Middle frontal gyrus (tissue), 1 donor: ENCODE measurements around the gene RXRG.

Source experiments
- DNase-seq: peaks from one replicate; pipeline ENCODE4 v3.0.0-alpha.2; 2015; ENCODE audit warnings: low spot score; ENCODE audit errors: extremely low spot score

Gene RXRG

DNA sequence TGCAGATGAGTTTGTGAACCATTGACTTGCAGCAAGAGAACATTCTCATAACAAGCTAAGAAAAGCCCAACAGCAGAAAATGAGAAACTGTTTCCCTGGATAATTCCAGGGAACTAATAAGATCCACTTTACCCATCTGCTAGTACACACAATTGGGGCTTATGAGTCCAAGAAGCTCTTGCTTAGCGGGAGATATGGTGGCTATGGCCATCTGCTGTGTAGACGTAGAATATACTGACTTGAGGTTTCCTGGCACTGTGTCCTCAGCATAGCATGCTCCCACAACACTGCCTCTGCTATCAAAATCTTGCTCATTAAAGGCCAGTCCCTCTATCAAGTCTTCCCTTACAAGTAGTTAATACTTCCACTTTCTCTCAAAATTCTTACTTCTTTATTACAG, 6.8 kb upstream of the RXRG start:
- DNase-seq, result no peak

- DNase-seq, result no peak
These were observed 4.2 kb upstream of the RXRG start for GRCh38 chr1:165449131-165449530.

- no peak for DNase-seq
These were observed 462 bp upstream of the RXRG start for GRCh38 chr1:165445388-165445787.

- DNase-seq, result no peak
These were observed 1.2 kb downstream of the RXRG start for GRCh38 chr1:165443539-165444311.

DNA sequence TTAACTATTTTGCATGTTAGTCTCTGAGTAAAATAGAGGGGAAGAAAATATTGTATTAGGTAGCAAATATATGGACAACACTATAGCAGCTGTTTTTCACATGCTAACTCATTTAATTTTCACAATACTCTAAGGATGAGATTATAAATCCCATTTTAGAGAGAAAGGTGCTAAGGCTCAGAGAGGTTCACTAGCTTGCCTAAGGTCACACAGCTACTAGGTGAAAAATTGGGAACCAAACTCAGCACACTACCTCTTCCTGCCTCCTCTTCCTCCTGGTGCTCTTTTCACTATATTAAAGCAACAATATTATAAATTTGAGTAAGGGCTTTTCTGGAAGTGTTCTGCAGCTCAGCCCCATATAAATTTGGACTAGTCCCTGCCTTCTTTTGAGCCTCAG, 2.3 kb downstream of the RXRG start:
- DNase-seq, result no peak

DNA sequence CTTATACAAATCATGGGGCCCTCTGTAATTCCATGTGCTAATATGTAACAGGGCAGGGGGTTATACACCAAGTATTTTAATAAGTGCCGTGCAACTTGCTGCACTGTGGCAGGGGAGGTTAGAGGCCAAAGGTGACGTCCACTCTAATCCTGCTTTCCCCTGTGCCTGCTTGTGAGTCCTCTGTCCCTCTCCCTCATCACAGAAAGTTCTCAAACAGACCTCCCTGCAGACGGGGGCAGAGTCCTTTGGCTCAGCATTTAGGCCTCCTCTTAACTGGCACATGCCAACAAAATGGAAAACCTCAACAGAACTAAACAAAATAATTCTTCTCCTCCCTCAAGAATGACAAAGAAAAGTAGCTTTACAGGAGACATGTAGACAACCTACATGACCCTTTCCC, 2.9 kb downstream of the RXRG start:
- no peak for DNase-seq

GRCh38 chr1:165441166-165441880, 3.6 kb downstream of the RXRG start:
- no peak for DNase-seq

DNA sequence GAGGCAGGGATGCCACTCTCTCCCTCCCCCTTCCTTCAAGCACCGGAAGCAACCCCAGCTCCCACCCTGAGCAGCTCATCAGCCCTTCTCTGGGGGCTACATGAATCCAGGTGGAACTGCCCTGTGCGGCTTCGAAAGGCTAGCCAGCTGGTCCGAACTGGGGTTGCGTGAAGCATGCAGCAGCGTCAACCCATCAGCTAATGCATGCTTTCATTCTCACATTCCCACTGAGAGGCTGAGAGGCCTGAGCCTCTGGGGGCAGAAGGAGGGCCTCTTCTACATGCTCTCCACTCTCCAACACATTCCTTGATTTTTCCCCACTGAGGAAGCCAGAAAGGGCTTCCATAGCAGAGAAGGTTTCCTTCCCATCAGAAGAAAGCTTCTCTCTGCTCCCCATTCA, 5.6 kb downstream of the RXRG start:
- no peak for DNase-seq

GRCh38 chr1:165436994-165437393, 7.9 kb downstream of the RXRG start:
- DNase-seq, result no peak

DNA sequence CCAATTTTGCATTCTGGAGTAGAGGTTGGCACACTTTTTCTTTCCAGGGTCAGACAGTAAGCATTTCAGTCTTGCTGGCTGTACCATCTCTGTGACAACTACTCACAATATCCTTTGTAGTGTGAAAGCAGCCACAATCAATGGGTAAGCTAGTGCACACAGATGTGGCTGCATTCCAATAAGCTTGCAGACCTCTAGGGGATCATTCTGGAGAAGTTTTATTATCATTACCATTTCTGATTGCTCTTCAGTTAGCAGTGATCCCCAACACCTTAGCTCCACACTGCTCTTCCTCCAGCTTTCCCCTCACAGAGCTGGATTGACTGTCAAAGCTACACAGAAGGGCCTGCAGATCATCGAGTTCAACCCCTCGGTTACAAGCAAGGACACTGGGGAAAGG, 9.1 kb downstream of the RXRG start:
- DNase-seq, result no peak

DNA sequence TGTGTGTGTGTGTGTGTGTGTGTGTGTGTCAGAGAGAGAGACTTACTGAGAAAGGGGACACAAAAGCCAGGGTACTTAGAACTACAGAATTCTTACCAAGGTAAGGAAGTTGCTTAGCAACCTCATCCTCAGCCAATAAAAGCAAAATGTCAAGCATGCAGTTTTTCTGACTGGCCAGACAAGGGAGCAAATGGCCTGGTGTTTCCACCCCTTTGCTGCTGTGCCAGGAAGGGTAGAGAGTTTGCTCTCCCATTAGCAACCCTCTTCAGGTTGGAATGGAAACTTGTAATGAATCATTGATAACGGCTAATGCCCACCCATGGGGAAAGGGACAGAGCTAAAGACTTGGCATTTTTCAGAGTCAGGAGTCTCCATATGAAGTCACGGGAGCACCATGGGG, 10.6 kb downstream of the RXRG start:
- no peak for DNase-seq

- no peak for DNase-seq
These were observed 13.8 kb downstream of the RXRG start for GRCh38 chr1:165431079-165431478.

- DNase-seq, result no peak
These were observed 18.2 kb downstream of the RXRG start for GRCh38 chr1:165426745-165427144.

- no peak for DNase-seq
These were observed 19.3 kb downstream of the RXRG start for GRCh38 chr1:165425621-165426020.

DNA sequence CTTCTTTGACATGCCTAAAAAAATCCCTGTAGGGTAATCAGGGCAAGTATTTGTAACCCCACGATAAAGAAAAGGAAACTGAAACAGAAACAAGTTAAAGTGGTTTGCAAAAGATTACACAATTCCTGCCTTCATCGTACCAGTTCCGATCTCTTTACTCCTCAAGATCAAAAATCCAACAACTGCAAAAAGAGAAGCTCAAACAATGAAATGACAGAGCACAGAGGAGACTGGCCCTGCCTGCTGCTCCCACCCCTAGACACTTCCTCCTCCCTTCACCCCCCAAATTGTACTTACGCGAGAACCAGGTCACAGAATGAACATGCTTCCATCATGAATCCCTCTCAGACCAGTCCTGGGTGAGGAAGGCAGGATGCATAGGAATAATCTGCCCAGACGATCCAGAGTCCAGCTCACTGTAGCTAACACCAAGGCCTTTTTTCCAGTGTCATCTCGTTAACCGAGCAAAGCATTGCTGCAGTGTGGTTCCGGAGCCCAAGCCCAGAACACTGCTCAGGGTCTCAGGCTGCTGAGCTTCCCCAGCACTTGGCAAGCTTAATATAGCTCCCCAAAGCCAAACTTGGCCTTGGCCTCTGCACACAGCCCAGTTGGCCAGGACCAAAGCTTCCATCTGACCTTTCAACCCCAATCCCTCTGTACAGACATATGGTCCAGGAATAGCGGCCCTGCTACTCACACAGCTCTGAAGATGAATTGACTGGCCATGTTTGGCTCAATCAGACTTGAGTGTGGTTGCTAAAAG, 20.3 kb downstream of the RXRG start:
- no peak for DNase-seq

DNA sequence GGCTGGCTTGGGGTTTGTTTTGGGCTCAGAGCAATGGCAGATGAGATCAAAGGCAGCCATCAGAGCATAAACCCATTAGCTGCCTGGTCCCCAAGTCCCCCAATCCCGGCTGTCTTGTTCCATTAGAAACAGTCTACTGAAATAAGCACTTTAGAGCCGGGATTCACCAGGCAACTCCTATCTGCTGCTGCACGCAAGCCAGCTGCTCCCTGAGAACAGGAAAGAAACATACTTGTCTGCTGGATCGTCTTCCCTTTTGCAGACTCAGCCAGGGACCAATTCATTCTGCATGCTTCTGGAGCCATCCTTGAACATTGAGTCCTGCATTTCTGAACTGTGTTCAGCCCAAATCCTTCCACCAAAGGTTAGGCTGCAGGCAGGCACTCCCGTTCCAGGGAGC, 21.8 kb downstream of the RXRG start:
- DNase-seq, result no peak

GRCh38 chr1:165420655-165421054, 24.3 kb downstream of the RXRG start:
- no peak for DNase-seq

DNA sequence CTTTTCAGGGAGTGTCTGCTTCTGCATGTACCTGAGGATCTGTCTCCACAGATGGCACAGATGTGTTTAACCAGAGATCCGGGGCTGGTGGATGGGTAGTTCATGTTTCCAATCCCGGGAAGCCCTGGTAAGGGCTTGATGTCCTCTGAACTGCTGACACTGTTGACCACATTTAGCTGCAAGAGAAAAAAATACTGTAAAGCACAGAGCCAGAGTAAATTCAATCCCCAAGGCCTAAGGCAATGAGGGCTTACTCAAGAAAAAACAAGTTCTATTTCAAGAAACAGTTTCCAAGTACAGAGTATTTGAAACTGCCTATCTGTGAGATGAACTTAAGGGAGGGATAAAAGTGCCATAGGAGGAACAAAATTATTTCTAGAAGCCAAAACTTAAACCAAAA, 25.1 kb downstream of the RXRG start:
- DNase-seq, result no peak

- no peak for DNase-seq
These were observed 26.7 kb downstream of the RXRG start for GRCh38 chr1:165418195-165418594.

DNA sequence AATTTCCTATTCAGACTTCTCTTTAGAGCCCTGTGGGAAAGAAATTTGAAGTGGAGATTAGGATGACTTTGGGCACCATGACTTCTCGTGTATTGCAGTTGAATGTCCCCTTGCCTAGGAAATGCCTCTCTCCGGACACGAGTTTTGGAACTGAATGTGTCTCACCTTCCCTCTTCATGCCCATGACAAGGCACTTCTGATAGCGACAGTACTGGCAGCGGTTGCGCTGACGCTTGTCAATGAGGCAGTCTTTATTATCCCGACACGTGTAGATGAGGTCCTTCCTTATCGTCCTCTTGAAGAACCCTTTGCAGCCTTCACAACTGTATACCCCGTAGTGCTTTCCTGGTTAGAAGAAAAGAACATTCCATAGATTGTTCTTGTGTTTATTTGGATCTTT, 28.1 kb downstream of the RXRG start:
- DNase-seq, result no peak

GRCh38 chr1:165415068-165415467, 29.9 kb downstream of the RXRG start:
- DNase-seq, result no peak

GRCh38 chr1:165414620-165415019, 30.3 kb downstream of the RXRG start:
- no peak for DNase-seq
